SK-N-SH (cell line): ENCODE measurements around the gene PKP1. TPM values are rescaled to one million over a fixed set of nuclear protein-coding genes. Genes with fewer than 3 reads are reported as not detected.

ENCODE experiments used
- CTCF ChIA-PET: fragments of 300-600, 350-600 bp; formaldehyde crosslinking; extraction: SDS; loops from one replicate; lab custom pipeline; 2021; lab: Yijun Ruan, JAX
- POLR2A ChIA-PET: fragments of 350-600 bp; sonication (Branson Sonifier 250); formaldehyde crosslinking; extraction: SDS; loops from one replicate; lab custom pipeline; 2020; ENCODE audit warnings: antibody characterized with exemption, inconsistent platforms; lab: Yijun Ruan, JAX
- DNase-seq: peaks from one replicate; pipeline ENCODE4 v3.0.0; 2012
- H2AFZ ChIP-seq: fragments of 200-600 bp; sonication (generic); 2 replicates; pipeline ENCODE4 v1.8.1; 2016; ENCODE audit warnings: antibody characterized with exemption, mild to moderate bottlenecking, low read depth
- H3F3A ChIP-seq: fragments of 200-600 bp; sonication (generic); replicated peaks from 2 replicates; pipeline ENCODE3; 2016; ENCODE audit warnings: antibody characterized with exemption, mild to moderate bottlenecking; ENCODE audit not compliant: insufficient read depth
- H3K27ac ChIP-seq, 2 experiments: fragments of 200-500 bp in 1 of 2; fragments of 200-600 bp in 1 of 2; sonication (Bioruptor generic) in 1 of 2; sonication (generic), shearing (Covaris generic) in 1 of 2; 2 replicates each; pipeline versions ENCODE4 v1.5.1 to v1.6.1; 2014 to 2016; ENCODE audit warnings: low read depth in 2 of 2, inconsistent platforms in 1 of 2, low read length in 1 of 2, mild to moderate bottlenecking in 1 of 2, mixed read lengths in 1 of 2
- H3K27me3 ChIP-seq: fragments of 200-600 bp; sonication (generic), shearing (Covaris generic); 2 replicates; pipeline ENCODE4 v1.6.1; 2016; ENCODE audit warnings: mixed run types; ENCODE audit not compliant: insufficient read depth
- H3K36me3 ChIP-seq, 2 experiments: fragments of 200-500 bp in 1 of 2; fragments of 200-600 bp in 1 of 2; sonication (Bioruptor generic) in 1 of 2; sonication (generic) in 1 of 2; replicated peaks in 1 of 2; 2 replicates each; pipeline versions ENCODE3 to v1.5.1; 2014 to 2016; ENCODE audit warnings: low read length in 1 of 2, mild to moderate bottlenecking in 1 of 2; ENCODE audit not compliant: insufficient read depth in 2 of 2, control insufficient read depth in 1 of 2
- H3K4me1 ChIP-seq, 2 experiments: fragments of 200-500 bp in 1 of 2; fragments of 200-600 bp in 1 of 2; sonication (Bioruptor generic) in 1 of 2; sonication (generic), shearing (Covaris generic) in 1 of 2; 2 replicates each; pipeline versions ENCODE4 v1.5.1 to v1.6.1; 2014 to 2016; ENCODE audit warnings: low read depth in 1 of 2, low read length in 1 of 2, mixed run types in 1 of 2; ENCODE audit not compliant: insufficient read depth in 2 of 2, control insufficient read depth in 1 of 2
- H3K4me2 ChIP-seq: fragments of 200-600 bp; sonication (generic), shearing (Covaris generic); 2 replicates; pipeline ENCODE4 v1.6.1; 2017; ENCODE audit warnings: mixed run types
- H3K4me3 ChIP-seq, 2 experiments: fragments of 200-500 bp in 1 of 2; fragments of 200-600 bp in 1 of 2; sonication (Bioruptor generic) in 1 of 2; sonication (generic), shearing (Covaris generic) in 1 of 2; 2 replicates each; pipeline versions ENCODE4 v1.5.1 to v1.8.1; 2014 to 2016; ENCODE audit warnings: low read depth in 2 of 2, inconsistent platforms in 1 of 2, low read length in 1 of 2, mild to moderate bottlenecking in 1 of 2, mixed read lengths in 1 of 2, moderate library complexity in 1 of 2
- H3K79me2 ChIP-seq: fragments of 200-600 bp; sonication (generic); 2 replicates; pipeline ENCODE4 v1.8.1; 2017; ENCODE audit warnings: mild to moderate bottlenecking; ENCODE audit not compliant: insufficient read depth
- H3K9ac ChIP-seq: fragments of 200-600 bp; sonication (generic); 2 replicates; pipeline ENCODE4 v1.6.1; 2017; ENCODE audit warnings: mixed run types
- H3K9me2 ChIP-seq: fragments of 200-600 bp; sonication (generic); 2 replicates; pipeline ENCODE4 v1.6.1; 2017; ENCODE audit warnings: mixed run types
- H3K9me3 ChIP-seq: fragments of 200-600 bp; sonication (generic); 2 replicates; pipeline ENCODE4 v1.6.1; 2017; ENCODE audit warnings: mixed run types, mild to moderate bottlenecking, moderate library complexity
- H4K20me1 ChIP-seq: fragments of 200-600 bp; sonication (generic); 2 replicates; pipeline ENCODE4 v1.6.1; 2017; ENCODE audit warnings: mild to moderate bottlenecking, mixed run types; ENCODE audit not compliant: insufficient read depth
- CHD2 ChIP-seq: fragments of 150-350 bp; IDR thresholded peaks from 2 replicates; pipeline ENCODE4 v1.6.1; 2018; ENCODE audit warnings: low read length; ENCODE audit not compliant: partially characterized antibody
- ELF1 ChIP-seq: IDR thresholded peaks from 2 replicates; pipeline ENCODE4 v1.4.0; 2012
- EP300 ChIP-seq, 2 experiments: IDR thresholded peaks; 2 replicates each; pipeline versions ENCODE4 v1.4.0 to v1.6.1; 2012; ENCODE audit warnings: borderline replicate concordance in 1 of 2, low read depth in 1 of 2, low read length in 1 of 2
- EZH2phosphoT487 ChIP-seq: fragments of 200-600 bp; sonication (generic); IDR thresholded peaks from 2 replicates; pipeline ENCODE4 v1.6.1; 2017; ENCODE audit warnings: low read depth, mixed run types, mild to moderate bottlenecking, antibody characterized with exemption, moderate library complexity, borderline replicate concordance
- FOXM1 ChIP-seq: IDR thresholded peaks from 2 replicates; pipeline ENCODE4 v1.4.0; 2012; ENCODE audit warnings: low read depth, mild to moderate bottlenecking
- JUND ChIP-seq: IDR thresholded peaks from 2 replicates; pipeline ENCODE4 v1.4.0; 2012
- NFIC ChIP-seq: IDR thresholded peaks from 2 replicates; pipeline ENCODE4 v1.4.0; 2012; ENCODE audit warnings: borderline replicate concordance
- NRF1 ChIP-seq: IDR thresholded peaks from 2 replicates; pipeline ENCODE4 v1.6.1; 2012; ENCODE audit warnings: low read depth, mild to moderate bottlenecking, low read length
- PBX3 ChIP-seq: IDR thresholded peaks from 2 replicates; pipeline ENCODE4; 2012
- RAD21 ChIP-seq: IDR thresholded peaks from 2 replicates; pipeline ENCODE4 v1.6.1; 2012; ENCODE audit warnings: mild to moderate bottlenecking, low read length
- RFX5 ChIP-seq: IDR thresholded peaks from 2 replicates; pipeline ENCODE4 v1.6.1; 2012; ENCODE audit warnings: mild to moderate bottlenecking, improper control_type of control experiment, low read length
- RXRA ChIP-seq: IDR thresholded peaks from 2 replicates; pipeline ENCODE4 v1.4.0; 2012; ENCODE audit warnings: low read depth, mild to moderate bottlenecking, borderline replicate concordance
- SMC3 ChIP-seq: IDR thresholded peaks from 2 replicates; pipeline ENCODE4 v1.6.1; 2012; ENCODE audit warnings: low read depth, low read length, improper control_type of control experiment
- USF2 ChIP-seq: fragments of 150-350 bp; IDR thresholded peaks from 2 replicates; pipeline ENCODE4 v1.6.1; 2017; ENCODE audit warnings: antibody characterized with exemption, low read length, low read depth, borderline replicate concordance
- WGBS: methylation state at CpG from one replicate; pipeline ENCODE4 v1.1.6; 2017; ENCODE audit warnings: low lambda C conversion rate; 5-methylcytosine and 5-hydroxymethylcytosine counted together
- polyA plus RNA-seq, 3 experiments: library from polyadenylated mRNA; depleted of rRNA; stranded (reverse); fragments of >200 nt; gene quantifications; 2 replicates each; pipeline ENCODE4 v1.2.3, GENCODE V29; 2012
- TF ChIP-seq, protein P1 (sequence below): fragments of 150-350 bp; IDR thresholded peaks from 2 replicates; pipeline ENCODE4 v1.6.1; 2016; ENCODE audit warnings: mild to moderate bottlenecking, low read depth, low read length
- TF ChIP-seq, protein P2 (sequence below): IDR thresholded peaks from 2 replicates; pipeline ENCODE4 v1.4.0; 2012; ENCODE audit warnings: low read depth, borderline replicate concordance
- TF ChIP-seq, protein P3 (sequence below): IDR thresholded peaks from 2 replicates; pipeline ENCODE4 v1.4.0; 2012; ENCODE audit warnings: low read depth
- TF ChIP-seq, protein P4 (sequence below): IDR thresholded peaks from 2 replicates; pipeline ENCODE4 v1.6.1; 2012; ENCODE audit warnings: mild to moderate bottlenecking, low read depth, low read length, moderate library complexity

Gene PKP1
- polyA plus RNA-seq, 1 of the 3 experiments (the other 2 are of a cell fraction): not detected

- WGBS: 62% methylated on average over 7 of the region's 7 CpGs
- DNase-seq: no peak
- Histone ChIP-seq H3K4me1 (peaks cover 0 to 7% of the 10 kb centered on the region in 2 experiments; a peak in 2 of 4 replicates), H3F3A (no peaks in the 10 kb centered on the region)
- TF ChIP-seq NRF1 (no peak), ELF1 (no peak)
- TF ChIP-seq, all 33 proteins: peak for 0
- CTCF ChIA-PET: interaction anchor here (5.9 to 7.7 kb wide), 3 partner anchors 9 to 98 kb away, joined by 103 to 143 read pairs (median 126); no protein-coding TSS in a partner anchor
- H4K20me1 ChIP-seq: no peaks in the 10 kb centered on the region
- no peaks in the 10 kb centered on the region for H3K36me3 ChIP-seq
- no peaks in the 10 kb centered on the region for H3K9me2 ChIP-seq
- H3K4me2 ChIP-seq: no peak overlapping the region
- H3K9ac ChIP-seq: no peak overlapping the region
- no peaks in the 10 kb centered on the region for H3K9me3 ChIP-seq
- H2AFZ ChIP-seq: no peak overlapping the region
- no peak overlapping the region for H3K4me3 ChIP-seq
- POLR2A ChIA-PET: no interaction called here
- no peak overlapping the region for H3K27ac ChIP-seq
- H3K27me3 ChIP-seq: peaks cover 1% of the 10 kb centered on the region; the same call in 1 of the 2 replicates
- no peaks in the 10 kb centered on the region for H3K79me2 ChIP-seq
These were observed 67.6 kb downstream of the PKP1 start for GRCh38 chr1:201350884-201351283.

DNA sequence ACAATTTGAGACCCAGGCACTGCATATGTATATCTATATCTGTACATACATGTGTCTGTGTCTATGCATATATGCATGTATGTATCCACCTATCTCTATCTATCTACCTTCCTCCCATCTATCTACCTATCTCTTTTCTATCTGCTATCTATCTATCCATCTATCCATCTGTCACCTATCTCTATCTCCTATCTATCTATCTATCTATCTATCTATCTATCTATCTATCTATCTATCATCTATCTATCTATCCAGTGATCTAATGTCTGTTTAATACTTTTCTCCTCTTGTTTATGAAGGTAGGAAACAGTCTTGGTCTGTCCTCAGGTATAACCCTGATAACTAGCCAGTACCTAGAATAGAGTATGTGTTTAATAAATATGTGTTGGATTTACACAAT, 68.3 kb downstream of the PKP1 start:
- H3K9me2 ChIP-seq: no peaks in the 10 kb centered on the region
- no peaks in the 10 kb centered on the region for H4K20me1 ChIP-seq
- no peak overlapping the region for H3K27ac ChIP-seq
- POLR2A ChIA-PET: no interaction called here
- H3K4me3 ChIP-seq: no peak overlapping the region
- H3K4me2 ChIP-seq: no peak overlapping the region
- H3K9me3 ChIP-seq: no peaks in the 10 kb centered on the region
- no peak overlapping the region for H3K9ac ChIP-seq
- DNase-seq: no peak
- H2AFZ ChIP-seq: no peak overlapping the region
- no peaks in the 10 kb centered on the region for H3F3A ChIP-seq
- H3K27me3 ChIP-seq: peaks cover 3% of the 10 kb centered on the region; the same call in 1 of the 2 replicates
- H3K4me1 ChIP-seq: peaks cover 0 to 7% of the 10 kb centered on the region in 2 experiments; a peak in 2 of 4 replicates
- CTCF ChIA-PET: no interaction called here
- H3K36me3 ChIP-seq: no peaks in the 10 kb centered on the region
- H3K79me2 ChIP-seq: no peaks in the 10 kb centered on the region
- TF ChIP-seq FOXM1 (no peak), PBX3 (no peak), JUND (no peak), NRF1 (no peak), RXRA (no peak), USF2 (no peak), RAD21 (no peak), CHD2 (no peak), NFIC (no peak), EZH2phosphoT487 (no peak), EP300 (IDR thresholded peaks at IDR 0.05; ENCODE audit: borderline replicate concordance in 1 of 2, low read depth in 1 of 2, low read length in 1 of 2) (no peak), RFX5 (no peak), SMC3 (no peak)
- TF ChIP-seq, protein P1, sequence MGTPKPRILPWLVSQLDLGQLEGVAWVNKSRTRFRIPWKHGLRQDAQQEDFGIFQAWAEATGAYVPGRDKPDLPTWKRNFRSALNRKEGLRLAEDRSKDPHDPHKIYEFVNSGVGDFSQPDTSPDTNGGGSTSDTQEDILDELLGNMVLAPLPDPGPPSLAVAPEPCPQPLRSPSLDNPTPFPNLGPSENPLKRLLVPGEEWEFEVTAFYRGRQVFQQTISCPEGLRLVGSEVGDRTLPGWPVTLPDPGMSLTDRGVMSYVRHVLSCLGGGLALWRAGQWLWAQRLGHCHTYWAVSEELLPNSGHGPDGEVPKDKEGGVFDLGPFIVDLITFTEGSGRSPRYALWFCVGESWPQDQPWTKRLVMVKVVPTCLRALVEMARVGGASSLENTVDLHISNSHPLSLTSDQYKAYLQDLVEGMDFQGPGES: no peak
- TF ChIP-seq, protein P2, sequence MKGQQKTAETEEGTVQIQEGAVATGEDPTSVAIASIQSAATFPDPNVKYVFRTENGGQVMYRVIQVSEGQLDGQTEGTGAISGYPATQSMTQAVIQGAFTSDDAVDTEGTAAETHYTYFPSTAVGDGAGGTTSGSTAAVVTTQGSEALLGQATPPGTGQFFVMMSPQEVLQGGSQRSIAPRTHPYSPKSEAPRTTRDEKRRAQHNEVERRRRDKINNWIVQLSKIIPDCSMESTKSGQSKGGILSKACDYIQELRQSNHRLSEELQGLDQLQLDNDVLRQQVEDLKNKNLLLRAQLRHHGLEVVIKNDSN: no peak
- TF ChIP-seq, protein P3, sequence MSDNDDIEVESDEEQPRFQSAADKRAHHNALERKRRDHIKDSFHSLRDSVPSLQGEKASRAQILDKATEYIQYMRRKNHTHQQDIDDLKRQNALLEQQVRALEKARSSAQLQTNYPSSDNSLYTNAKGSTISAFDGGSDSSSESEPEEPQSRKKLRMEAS: no peak
- TF ChIP-seq, protein P4, sequence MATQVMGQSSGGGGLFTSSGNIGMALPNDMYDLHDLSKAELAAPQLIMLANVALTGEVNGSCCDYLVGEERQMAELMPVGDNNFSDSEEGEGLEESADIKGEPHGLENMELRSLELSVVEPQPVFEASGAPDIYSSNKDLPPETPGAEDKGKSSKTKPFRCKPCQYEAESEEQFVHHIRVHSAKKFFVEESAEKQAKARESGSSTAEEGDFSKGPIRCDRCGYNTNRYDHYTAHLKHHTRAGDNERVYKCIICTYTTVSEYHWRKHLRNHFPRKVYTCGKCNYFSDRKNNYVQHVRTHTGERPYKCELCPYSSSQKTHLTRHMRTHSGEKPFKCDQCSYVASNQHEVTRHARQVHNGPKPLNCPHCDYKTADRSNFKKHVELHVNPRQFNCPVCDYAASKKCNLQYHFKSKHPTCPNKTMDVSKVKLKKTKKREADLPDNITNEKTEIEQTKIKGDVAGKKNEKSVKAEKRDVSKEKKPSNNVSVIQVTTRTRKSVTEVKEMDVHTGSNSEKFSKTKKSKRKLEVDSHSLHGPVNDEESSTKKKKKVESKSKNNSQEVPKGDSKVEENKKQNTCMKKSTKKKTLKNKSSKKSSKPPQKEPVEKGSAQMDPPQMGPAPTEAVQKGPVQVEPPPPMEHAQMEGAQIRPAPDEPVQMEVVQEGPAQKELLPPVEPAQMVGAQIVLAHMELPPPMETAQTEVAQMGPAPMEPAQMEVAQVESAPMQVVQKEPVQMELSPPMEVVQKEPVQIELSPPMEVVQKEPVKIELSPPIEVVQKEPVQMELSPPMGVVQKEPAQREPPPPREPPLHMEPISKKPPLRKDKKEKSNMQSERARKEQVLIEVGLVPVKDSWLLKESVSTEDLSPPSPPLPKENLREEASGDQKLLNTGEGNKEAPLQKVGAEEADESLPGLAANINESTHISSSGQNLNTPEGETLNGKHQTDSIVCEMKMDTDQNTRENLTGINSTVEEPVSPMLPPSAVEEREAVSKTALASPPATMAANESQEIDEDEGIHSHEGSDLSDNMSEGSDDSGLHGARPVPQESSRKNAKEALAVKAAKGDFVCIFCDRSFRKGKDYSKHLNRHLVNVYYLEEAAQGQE: no peak
